ENCODE results near the gene MXD4. TPM values are rescaled to one million over a fixed set of nuclear protein-coding genes. Genes with fewer than 3 reads are reported as not detected.

The MXD4 gene
- total and polyA plus RNA-seq, 2 donors (not counting 1 experiment from before 2014, with no cell fraction given), result 22.1 to 42.1 TPM

DNA sequence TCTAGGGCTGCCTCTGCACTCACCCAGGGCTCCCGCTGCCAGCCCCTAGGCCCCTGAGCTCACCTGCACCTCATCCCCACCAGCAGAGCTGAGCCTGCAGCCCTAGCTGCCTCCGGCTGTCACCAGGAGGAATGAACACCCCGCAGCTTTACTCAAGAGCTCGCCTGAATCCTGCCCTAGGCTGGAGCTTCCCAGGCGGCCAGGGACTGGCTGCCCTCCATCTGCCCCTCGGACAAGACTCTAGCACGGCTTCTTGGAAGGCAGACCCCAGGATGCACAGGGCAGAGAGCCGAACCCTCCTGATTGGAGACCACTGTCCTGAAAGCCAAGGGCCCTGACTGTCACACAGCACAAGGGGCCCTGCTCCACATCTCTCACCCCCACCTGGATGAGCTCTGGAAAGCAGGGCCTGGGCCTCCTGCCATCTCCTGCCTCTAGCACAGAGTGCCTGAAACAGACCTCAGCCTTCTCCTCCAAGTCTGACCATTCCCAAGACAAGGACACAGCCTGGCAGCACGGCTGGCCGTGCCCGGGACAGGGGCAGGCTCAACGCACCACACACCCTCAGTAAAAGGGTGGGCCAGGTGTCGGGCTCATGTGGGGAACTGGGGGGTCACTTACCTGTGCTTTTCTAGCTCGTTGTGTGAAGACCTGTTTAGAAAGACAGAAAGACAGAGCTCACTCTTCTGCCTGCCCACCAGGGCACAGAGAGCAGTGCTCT is 4.4 kb downstream of the MXD4 start:
- Histone ChIP-seq H3K9me3 (ENCODE audit: control insufficient read depth, insufficient read depth, low read depth, low read length) (no peaks in the 10 kb centered on the region), H3K36me3 (ENCODE audit: control insufficient read depth, insufficient read depth, low read length) (peaks cover 12% of the 10 kb centered on the region), H3K79me2 (ENCODE audit: control insufficient read depth, insufficient read depth, low read length) (peaks cover 12% of the 10 kb centered on the region), H3K27me3 (ENCODE audit: control insufficient read depth, insufficient read depth, low read length) (no peaks in the 10 kb centered on the region), H3K4me1 (ENCODE audit: control insufficient read depth, extremely low read depth, insufficient read depth, low read length) (peaks cover 11% of the 10 kb centered on the region), H2AFZ (ENCODE audit: low read length) (no peak overlapping the region), H4K20me1 (ENCODE audit: control insufficient read depth, extremely low read depth, insufficient read depth, low read length) (no peaks in the 10 kb centered on the region), H3K27ac (ENCODE audit: insufficient read depth, low read length) (no peak overlapping the region), H3K9ac (ENCODE audit: insufficient read depth, low read length) (no peak overlapping the region), H3K4me3 (replicated peaks in 1 of 4; ENCODE audit: control extremely low read depth in 1 of 4, insufficient read depth in 1 of 4, low read depth in 3 of 4, low read length in 4 of 4) (no peak overlapping the region), H3K4me2 (ENCODE audit: extremely low read depth, insufficient read depth, low read length) (no peak overlapping the region)
- TF ChIP-seq, protein P1, sequence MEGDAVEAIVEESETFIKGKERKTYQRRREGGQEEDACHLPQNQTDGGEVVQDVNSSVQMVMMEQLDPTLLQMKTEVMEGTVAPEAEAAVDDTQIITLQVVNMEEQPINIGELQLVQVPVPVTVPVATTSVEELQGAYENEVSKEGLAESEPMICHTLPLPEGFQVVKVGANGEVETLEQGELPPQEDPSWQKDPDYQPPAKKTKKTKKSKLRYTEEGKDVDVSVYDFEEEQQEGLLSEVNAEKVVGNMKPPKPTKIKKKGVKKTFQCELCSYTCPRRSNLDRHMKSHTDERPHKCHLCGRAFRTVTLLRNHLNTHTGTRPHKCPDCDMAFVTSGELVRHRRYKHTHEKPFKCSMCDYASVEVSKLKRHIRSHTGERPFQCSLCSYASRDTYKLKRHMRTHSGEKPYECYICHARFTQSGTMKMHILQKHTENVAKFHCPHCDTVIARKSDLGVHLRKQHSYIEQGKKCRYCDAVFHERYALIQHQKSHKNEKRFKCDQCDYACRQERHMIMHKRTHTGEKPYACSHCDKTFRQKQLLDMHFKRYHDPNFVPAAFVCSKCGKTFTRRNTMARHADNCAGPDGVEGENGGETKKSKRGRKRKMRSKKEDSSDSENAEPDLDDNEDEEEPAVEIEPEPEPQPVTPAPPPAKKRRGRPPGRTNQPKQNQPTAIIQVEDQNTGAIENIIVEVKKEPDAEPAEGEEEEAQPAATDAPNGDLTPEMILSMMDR (conservative IDR thresholded peaks at IDR 0.05 in 1 of 2, IDR thresholded peaks at IDR 0.05 in 1 of 2; ENCODE audit: low read depth in 1 of 2, low read length in 2 of 2), result no peak
- TF ChIP-seq EZH2 (IDR thresholded peaks at IDR 0.05; ENCODE audit: low read length, missing control alignments), result no peak
- DNase-seq (ENCODE audit: low read depth in 2 of 2), result no peak

- Histone ChIP-seq H3K9ac (ENCODE audit: insufficient read depth, low read length) (no peak overlapping the region), H3K4me2 (ENCODE audit: extremely low read depth, insufficient read depth, low read length) (no peak overlapping the region), H3K9me3 (ENCODE audit: control insufficient read depth, insufficient read depth, low read depth, low read length) (no peaks in the 10 kb centered on the region), H3K27me3 (ENCODE audit: control insufficient read depth, insufficient read depth, low read length) (no peaks in the 10 kb centered on the region), H3K36me3 (ENCODE audit: control insufficient read depth, insufficient read depth, low read length) (peaks cover 16% of the 10 kb centered on the region), H3K4me1 (ENCODE audit: control insufficient read depth, extremely low read depth, insufficient read depth, low read length) (peaks cover 11% of the 10 kb centered on the region), H2AFZ (ENCODE audit: low read length) (no peak overlapping the region), H3K79me2 (ENCODE audit: control insufficient read depth, insufficient read depth, low read length) (peaks cover 12% of the 10 kb centered on the region), H4K20me1 (ENCODE audit: control insufficient read depth, extremely low read depth, insufficient read depth, low read length) (no peaks in the 10 kb centered on the region), H3K27ac (ENCODE audit: insufficient read depth, low read length) (no peak overlapping the region), H3K4me3 (replicated peaks in 1 of 4; ENCODE audit: control extremely low read depth in 1 of 4, insufficient read depth in 1 of 4, low read depth in 3 of 4, low read length in 4 of 4) (no peak overlapping the region)
- no peak for DNase-seq (ENCODE audit: low read depth in 2 of 2)
- TF ChIP-seq, protein P1 (conservative IDR thresholded peaks at IDR 0.05 in 1 of 2, IDR thresholded peaks at IDR 0.05 in 1 of 2; ENCODE audit: low read depth in 1 of 2, low read length in 2 of 2), result no peak
- no peak for TF ChIP-seq EZH2 (IDR thresholded peaks at IDR 0.05; ENCODE audit: low read length, missing control alignments)
Observed at GRCh38 chr4:2256781-2257191, 5.1 kb downstream of the MXD4 start.

DNA sequence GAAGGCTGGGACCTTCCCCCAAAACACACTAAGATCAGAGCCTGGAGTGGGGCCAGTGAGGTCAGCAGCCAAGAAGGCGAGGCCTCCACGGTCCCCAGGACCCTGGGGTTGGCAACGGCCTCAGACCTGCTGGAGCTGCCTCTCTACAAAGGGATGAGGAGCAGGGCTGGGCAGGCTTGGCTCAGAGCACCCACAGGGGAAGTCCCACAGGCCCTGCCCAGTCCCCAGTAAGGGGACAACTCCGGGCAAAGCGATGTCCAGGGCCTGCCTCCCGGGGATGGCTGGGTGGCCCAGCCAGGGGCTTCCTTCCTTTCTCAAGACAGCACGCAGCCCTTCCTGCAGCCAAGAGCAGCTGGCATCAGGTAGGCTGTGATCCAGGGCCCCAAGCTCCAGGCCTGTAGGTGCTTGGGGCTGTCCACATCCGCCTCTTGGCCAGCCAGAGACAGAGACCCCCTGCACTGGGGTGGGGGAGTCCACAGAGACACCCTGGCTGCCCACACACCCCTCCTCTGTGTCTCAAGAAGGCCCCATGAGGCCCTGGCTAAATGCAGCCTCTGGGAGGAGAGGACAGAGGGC is 5.7 kb downstream of the MXD4 start:
- TF ChIP-seq, protein P1 (conservative IDR thresholded peaks at IDR 0.05 in 1 of 2, IDR thresholded peaks at IDR 0.05 in 1 of 2; ENCODE audit: low read depth in 1 of 2, low read length in 2 of 2), result no peak
- TF ChIP-seq EZH2 (IDR thresholded peaks at IDR 0.05; ENCODE audit: low read length, missing control alignments), result no peak
- H2AFZ ChIP-seq (ENCODE audit: low read length), result no peak overlapping the region
- H3K4me2 ChIP-seq (ENCODE audit: extremely low read depth, insufficient read depth, low read length), result no peak overlapping the region
- no peaks in the 10 kb centered on the region for H3K9me3 ChIP-seq (ENCODE audit: control insufficient read depth, insufficient read depth, low read depth, low read length)
- H3K27ac ChIP-seq (ENCODE audit: insufficient read depth, low read length), result no peak overlapping the region
- no peak overlapping the region for H3K9ac ChIP-seq (ENCODE audit: insufficient read depth, low read length)
- peaks cover 11% of the 10 kb centered on the region for H3K4me1 ChIP-seq (ENCODE audit: control insufficient read depth, extremely low read depth, insufficient read depth, low read length)
- peaks cover 12% of the 10 kb centered on the region for H3K79me2 ChIP-seq (ENCODE audit: control insufficient read depth, insufficient read depth, low read length)
- DNase-seq (ENCODE audit: low read depth in 2 of 2), result no peak
- no peaks in the 10 kb centered on the region for H4K20me1 ChIP-seq (ENCODE audit: control insufficient read depth, extremely low read depth, insufficient read depth, low read length)
- H3K36me3 ChIP-seq (ENCODE audit: control insufficient read depth, insufficient read depth, low read length), result peaks cover 16% of the 10 kb centered on the region
- H3K4me3 ChIP-seq (replicated peaks in 1 of 4; ENCODE audit: control extremely low read depth in 1 of 4, insufficient read depth in 1 of 4, low read depth in 3 of 4, low read length in 4 of 4), result no peak overlapping the region
- H3K27me3 ChIP-seq (ENCODE audit: control insufficient read depth, insufficient read depth, low read length), result no peaks in the 10 kb centered on the region

Measured in fibroblast of lung (primary cell).